Measurements from ENCODE around the gene ARL2. TPM values are rescaled to one million over a fixed set of nuclear protein-coding genes. Genes with fewer than 3 reads are reported as not detected.

The ARL2 gene
- total and polyA plus RNA-seq, 7 donors: 109 to 171 (median 154) TPM

GRCh38 chr11:65059959-65060824, 46.2 kb downstream of the ARL2 start:
- WGBS, 3 donors: 50 to 52% (median 51%) methylated on average over 9 to 10 of the region's 10 CpGs
- no peaks in the 10 kb centered on the region for H3K4me1 ChIP-seq
- no peaks in the 10 kb centered on the region for H3K27me3 ChIP-seq (ENCODE audit: insufficient read depth in 3 of 3, low read length in 2 of 3)
- ATAC-seq (no peak), DNase-seq (no peak)
- TF ChIP-seq CTCF (IDR thresholded peaks at IDR 0.05): no peak
- no peak overlapping the region for H3K27ac ChIP-seq
- no peaks in the 10 kb centered on the region for H3K9me3 ChIP-seq
- H3K4me3 ChIP-seq: no peak overlapping the region
- intact Hi-C loops (cut with DNase I): no loop called here
- H3K36me3 ChIP-seq (ENCODE audit: insufficient read depth in 1 of 2, low read depth in 1 of 2): no peaks in the 10 kb centered on the region

GRCh38 chr11:65060913-65061408, 47.0 kb downstream of the ARL2 start:
- Histone ChIP-seq H3K9me3 (no peaks in the 10 kb centered on the region), H3K27me3 (ENCODE audit: insufficient read depth in 3 of 3, low read length in 2 of 3) (no peaks in the 10 kb centered on the region), H3K4me3 (no peak overlapping the region), H3K27ac (no peak overlapping the region), H3K36me3 (ENCODE audit: insufficient read depth in 1 of 2, low read depth in 1 of 2) (no peaks in the 10 kb centered on the region), H3K4me1 (no peaks in the 10 kb centered on the region)
- WGBS, 3 donors: 59 to 63% (median 59%) methylated on average over 9 of the region's 9 CpGs
- no peak for ATAC-seq
- TF ChIP-seq CTCF (IDR thresholded peaks at IDR 0.05): no peak
- intact Hi-C loops (cut with DNase I): no loop called here
- no peak for DNase-seq

GRCh38 chr11:65063532-65063931, 49.6 kb downstream of the ARL2 start:
- intact Hi-C loops (cut with DNase I): no loop called here
- DNase-seq: no peak
- H3K4me3 ChIP-seq: no peak overlapping the region
- H3K4me1 ChIP-seq: no peaks in the 10 kb centered on the region
- WGBS, 3 donors: 57 to 85% (median 64%) methylated on average over 3 of the region's 3 CpGs
- H3K36me3 ChIP-seq (ENCODE audit: insufficient read depth in 1 of 2, low read depth in 1 of 2): no peaks in the 10 kb centered on the region
- H3K27me3 ChIP-seq (ENCODE audit: insufficient read depth in 3 of 3, low read length in 2 of 3): no peaks in the 10 kb centered on the region
- TF ChIP-seq CTCF (IDR thresholded peaks at IDR 0.05): no peak
- no peaks in the 10 kb centered on the region for H3K9me3 ChIP-seq
- no peak for ATAC-seq
- H3K27ac ChIP-seq: no peak overlapping the region

- ATAC-seq: no peak
- 56 to 58% (median 57%) methylated on average over 4 of the region's 4 CpGs for WGBS, 3 donors
- no peak for DNase-seq
- Histone ChIP-seq H3K27me3 (ENCODE audit: insufficient read depth in 3 of 3, low read length in 2 of 3) (no peaks in the 10 kb centered on the region), H3K9me3 (no peaks in the 10 kb centered on the region), H3K4me3 (no peak overlapping the region), H3K36me3 (ENCODE audit: insufficient read depth in 1 of 2, low read depth in 1 of 2) (no peaks in the 10 kb centered on the region), H3K4me1 (no peaks in the 10 kb centered on the region), H3K27ac (no peak overlapping the region)
- no peak for TF ChIP-seq CTCF (IDR thresholded peaks at IDR 0.05)
- intact Hi-C loops (cut with DNase I): no loop called here
Measured at GRCh38 chr11:65064847-65065240, 50.9 kb downstream of the ARL2 start.
